ENCODE data around the gene CPSF4L. TPM values are rescaled to one million over a fixed set of nuclear protein-coding genes. Genes with fewer than 3 reads are reported as not detected.

Gene CPSF4L
- polyA plus RNA-seq, 4 donors: 0.08 TPM; not detected in 3

DNA sequence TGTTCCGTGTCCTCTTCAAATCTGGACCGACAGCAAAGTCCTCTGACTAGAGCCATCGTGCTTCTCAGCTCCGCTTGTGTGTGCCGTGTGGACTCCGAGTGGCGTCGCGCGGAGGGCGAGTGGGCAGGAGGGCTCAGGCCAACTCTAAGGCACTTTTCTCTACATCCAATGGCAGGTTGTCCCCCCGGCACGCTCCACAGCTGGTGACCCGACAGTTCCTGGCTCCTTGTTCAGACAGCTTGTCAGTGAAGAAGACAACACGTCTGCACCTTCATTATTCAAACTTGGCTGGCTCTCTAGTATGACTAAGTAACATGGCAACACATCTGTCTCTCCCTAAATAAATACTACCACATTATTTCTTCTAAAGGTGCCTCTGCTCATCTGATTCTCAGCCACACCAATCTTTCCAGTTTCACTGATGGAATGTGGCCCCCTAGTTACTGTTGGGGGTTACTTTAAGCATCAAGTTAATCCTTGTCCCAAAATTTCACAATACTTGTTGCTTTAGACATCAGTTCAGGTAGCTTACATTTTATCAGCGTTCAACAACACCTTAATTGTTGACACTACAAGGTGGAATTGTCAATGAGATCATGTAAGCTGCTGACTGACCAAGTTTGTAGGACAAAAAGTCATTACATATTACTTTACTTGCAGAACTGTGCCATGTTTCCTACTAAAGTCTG is 53.4 kb downstream of the CPSF4L start:
- DNase-seq (ENCODE audit: low read depth in 4 of 4, low spot score in 2 of 4): no peak

DNA sequence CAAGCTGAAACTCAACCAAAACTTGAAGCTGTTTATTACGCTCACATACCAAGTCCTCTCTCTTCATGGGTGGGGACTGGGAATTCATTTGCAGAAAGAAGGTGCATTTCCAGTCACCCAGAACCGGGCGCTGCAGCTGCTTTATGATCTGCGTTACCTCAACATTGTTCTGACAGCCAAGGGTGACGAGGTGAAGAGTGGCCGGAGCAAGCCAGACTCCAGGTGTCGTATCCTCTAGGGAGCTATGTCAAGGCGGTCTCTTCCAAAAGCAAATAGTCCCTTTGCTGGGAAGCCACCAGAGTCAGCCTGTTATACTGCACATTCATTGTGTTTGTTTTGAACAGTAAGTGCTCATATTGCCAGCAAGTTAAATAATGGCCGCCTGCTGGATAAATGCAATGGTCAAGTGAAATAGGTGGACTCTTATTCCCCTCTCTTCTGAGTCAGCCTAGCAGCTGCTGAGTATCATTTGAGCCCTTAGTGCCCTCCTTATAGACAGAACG is 56.2 kb downstream of the CPSF4L start:
- DNase-seq (ENCODE audit: low read depth in 4 of 4, low spot score in 2 of 4): no peak

DNA sequence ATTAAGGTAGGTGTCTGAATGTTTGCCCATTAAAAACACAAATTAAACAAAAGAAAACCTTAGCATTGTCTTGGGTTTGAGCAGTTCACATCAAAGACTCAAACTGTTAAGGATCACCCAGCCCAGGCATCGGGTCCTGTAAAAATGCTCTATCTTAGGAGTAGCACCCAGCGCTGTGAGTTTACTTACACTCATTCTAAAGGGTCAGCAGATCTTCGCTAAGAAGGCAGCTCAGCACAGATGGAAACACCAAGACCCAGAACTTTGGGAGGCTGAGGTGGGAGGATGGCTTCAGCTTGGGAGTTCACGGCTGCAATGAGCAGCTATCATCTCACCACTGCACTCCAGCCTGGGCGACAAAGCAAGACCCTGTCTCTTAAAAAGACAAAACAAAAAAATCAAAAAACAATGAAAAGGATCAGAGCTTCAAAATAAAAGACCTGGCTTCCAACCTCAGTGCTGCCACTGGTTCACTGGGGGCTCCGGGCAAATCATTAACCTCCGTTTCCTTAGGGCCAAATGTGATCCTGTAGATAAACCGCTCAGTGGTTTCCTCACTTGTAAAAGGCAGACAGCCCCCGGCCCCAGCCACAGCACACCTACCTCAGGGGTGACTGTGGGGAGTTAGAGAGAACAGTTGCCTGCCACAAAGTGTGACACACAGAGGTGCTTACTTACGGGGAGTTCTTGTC is 57.7 kb downstream of the CPSF4L start:
- no peak for DNase-seq (ENCODE audit: low read depth in 4 of 4, low spot score in 2 of 4)

DNA sequence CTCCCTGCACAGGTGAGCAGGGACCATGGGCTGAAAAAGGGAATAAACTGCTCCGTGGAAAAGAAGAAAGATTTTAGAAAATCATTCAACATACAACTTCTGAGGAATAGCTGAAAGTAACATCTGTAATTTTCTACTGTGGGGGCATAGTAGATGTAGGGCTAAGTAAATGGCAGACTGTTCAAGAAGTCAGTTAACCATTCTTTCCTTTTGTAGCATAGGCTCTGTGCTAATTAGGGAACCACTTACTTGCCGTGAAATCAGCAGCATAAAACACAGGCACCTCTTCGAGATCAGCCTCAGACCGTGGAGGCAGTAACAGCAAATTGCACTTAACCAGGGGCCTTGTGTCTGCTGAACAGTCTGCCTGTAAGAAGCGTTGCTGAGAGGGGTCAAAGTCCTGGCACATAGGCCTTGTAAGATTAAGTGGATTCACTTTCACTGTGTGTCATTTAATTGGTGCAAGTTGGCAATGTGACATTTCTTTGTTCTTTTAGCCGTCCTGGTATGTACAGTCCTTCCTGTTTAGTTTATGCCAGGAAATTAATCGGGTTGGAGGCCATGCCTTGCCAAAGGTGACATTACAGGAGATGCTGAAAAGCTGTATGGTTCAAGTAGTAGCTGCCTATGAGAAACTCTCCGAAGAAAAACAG is 58.4 kb downstream of the CPSF4L start:
- no peak for DNase-seq (ENCODE audit: low read depth in 4 of 4, low spot score in 2 of 4)

DNA sequence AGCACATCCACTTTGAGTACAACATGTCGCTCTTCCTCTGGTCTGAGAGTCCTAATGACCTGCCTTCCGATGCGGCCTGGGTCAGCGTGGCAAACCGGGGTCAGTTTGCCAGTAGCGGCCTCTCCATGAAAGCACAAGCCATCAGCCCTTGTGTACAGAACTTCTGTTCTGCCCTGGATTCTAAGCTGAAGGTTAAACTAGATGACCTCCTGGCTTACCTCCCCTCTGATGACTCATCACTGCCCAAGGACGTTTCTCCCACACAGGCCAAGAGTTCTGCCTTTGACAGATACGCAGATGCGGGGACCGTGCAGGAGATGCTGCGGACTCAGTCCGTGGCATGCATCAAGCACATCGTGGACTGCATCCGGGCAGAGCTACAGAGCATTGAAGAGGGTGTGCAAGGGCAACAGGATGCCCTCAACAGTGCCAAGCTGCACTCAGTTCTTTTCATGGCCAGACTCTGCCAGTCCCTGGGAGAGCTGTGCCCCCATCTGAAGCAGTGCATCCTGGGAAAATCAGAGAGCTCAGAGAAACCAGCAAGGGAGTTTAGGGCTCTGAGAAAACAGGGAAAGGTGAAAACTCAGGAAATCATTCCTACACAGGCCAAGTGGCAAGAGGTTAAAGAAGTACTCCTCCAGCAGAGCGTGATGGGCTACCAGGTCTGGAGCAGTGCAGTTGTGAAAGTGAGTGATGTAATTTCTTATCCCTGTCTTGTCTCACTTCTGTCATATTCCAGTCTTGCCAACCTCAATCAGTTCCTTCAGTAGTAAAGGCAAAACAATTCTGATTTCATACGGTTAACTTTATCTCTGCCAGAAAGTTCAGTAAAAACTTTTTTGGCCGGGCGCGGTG is 60.2 kb downstream of the CPSF4L start:
- no peak for DNase-seq (ENCODE audit: low read depth in 4 of 4, low spot score in 2 of 4)

DNA sequence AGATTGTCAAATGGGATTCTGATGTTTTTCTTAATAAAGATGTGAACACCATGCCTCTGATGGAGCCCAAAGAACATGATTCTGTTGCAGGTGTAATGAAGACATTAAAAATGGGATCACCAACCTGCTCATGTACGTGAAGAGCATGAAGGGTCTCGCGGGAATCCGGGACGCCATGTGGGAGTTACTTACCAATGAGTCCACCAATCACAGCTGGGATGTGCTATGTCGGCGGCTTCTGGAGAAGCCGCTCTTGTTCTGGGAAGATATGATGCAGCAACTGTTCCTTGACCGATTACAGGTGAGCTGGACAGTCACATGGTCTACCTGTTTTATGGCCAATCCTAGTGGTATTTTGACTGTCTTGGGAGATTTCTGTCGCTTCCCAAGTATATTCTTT is 61.2 kb downstream of the CPSF4L start:
- no peak for DNase-seq (ENCODE audit: low read depth in 4 of 4, low spot score in 2 of 4)

DNA sequence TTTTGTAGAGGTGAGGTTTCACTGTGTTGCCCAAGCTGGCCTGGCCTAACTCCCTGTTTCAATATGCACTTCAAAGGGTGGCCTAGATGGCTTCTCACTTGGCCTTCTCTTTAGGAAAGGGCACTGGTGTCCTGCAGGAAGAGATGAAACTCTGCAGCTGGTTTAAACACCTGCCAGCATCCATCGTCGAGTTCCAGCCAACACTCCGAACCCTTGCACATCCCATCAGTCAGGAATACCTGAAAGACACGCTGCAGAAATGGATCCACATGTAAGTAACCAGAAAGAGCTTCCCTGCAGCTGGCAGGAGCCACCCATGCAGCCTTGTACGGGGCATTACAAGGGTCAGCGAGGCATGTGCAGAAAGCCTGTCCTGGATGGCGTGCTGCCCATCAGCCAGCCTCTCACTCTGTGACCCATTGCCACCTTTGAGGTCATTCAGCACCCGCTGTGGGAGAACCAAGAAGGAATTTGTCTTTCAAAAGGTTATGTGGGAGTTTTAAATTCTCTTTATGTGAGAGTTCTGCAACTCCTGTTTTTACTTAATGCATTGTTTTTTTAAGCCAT is 61.8 kb downstream of the CPSF4L start:
- no peak for DNase-seq (ENCODE audit: low read depth in 4 of 4, low spot score in 2 of 4)

DNA sequence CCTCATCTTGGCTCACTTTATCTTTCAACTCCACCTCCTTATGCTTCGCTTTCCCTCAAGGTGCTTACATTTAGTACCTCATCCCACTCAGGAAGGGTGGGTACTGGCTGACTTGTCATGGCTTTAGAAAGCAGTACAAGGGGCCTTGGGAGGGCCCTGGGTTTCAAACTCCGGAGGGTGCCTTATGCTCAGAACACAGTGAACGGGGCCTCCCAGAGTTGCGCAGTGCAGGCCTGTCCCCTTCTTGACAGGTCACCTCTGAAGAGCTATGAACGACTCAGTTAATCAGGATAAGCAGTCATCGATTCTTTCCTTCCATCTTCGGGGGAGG is 62.8 kb downstream of the CPSF4L start:
- no peak for DNase-seq (ENCODE audit: low read depth in 4 of 4, low spot score in 2 of 4)

Other genes starting within 250 kb of the CPSF4L start
- 10 to 100 TPM; 23.6 to 28.4 (median 26.0) TPM for gene SLC39A11, start 169.2 kb downstream of the CPSF4L start, polyA plus RNA-seq (ENCODE audit: insufficient read length in 4 of 4)
- gene SSTR2, start 96.9 kb downstream of the CPSF4L start, polyA plus RNA-seq (ENCODE audit: insufficient read length in 4 of 4): 1 to 10 TPM; 1.6 to 3.2 (median 2.3) TPM
- 10 to 100 TPM; 41.0 to 68.2 (median 54.7) TPM for gene COG1, start 68.8 kb downstream of the CPSF4L start, polyA plus RNA-seq (ENCODE audit: insufficient read length in 4 of 4)
- gene CDC42EP4, start 50.1 kb upstream of the CPSF4L start, polyA plus RNA-seq (ENCODE audit: insufficient read length in 4 of 4): 10 to 100 TPM; 40.0 to 65.0 (median 51.3) TPM